GM18505 (cell line): ENCODE data around the gene UBE2E1.

Source experiments
- ATAC-seq: cut with Tn5 transposase; IDR thresholded peaks from one replicate; pipeline ENCODE4 v1.9.1; 2021; ENCODE audit not compliant: unreplicated experiment
- POLR2A ChIP-seq: IDR thresholded peaks from 4 replicates; pipeline ENCODE4 v1.6.1; 2011; ENCODE audit warnings: borderline replicate concordance; ENCODE audit not compliant: insufficient read depth, insufficient read length; ENCODE audit errors: extremely low read depth

Gene UBE2E1

DNA sequence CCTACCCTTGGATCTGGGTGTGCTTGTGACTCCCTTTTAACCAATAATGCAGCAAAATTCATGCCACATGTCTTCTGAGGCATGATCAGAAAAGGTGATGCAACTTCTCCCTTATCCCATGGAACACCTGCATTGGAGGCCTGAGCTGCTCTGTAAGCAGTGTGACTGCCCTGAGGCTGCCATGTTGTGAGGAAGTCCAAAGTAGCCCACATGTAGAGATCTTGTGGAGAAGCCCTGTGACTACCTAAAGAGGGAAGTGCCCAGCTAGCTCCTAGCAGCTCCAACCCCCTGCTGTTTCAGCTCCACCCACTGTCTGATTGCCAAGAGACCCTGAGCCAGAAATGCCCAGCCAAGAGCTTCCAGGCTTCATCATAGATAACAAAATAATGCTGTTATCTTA, 132.9 kb downstream of the UBE2E1 start:
- no peak for ATAC-seq
- no peak for TF ChIP-seq POLR2A

GRCh38 chr3:23940775-23941174, 135.0 kb downstream of the UBE2E1 start:
- ATAC-seq: no peak
- no peak for TF ChIP-seq POLR2A
